Cardiac muscle cell (in vitro differentiated cells and primary cell): ENCODE results near the gene SERPINA3. TPM values are rescaled to one million over a fixed set of nuclear protein-coding genes. Genes with fewer than 3 reads are reported as not detected.
A peak's percentile ranks its signal among the peaks of the same experiment; 100 is the strongest.

Source experiments
- DNase-seq, 2 donors: peaks; one replicate each; pipeline versions ENCODE4 v3.0.0 to v3.0.0-alpha.2; 2010 to 2017; ENCODE audit warnings: low read depth in 1 of 2, low spot score in 1 of 2
- H3K27ac ChIP-seq: fragments of 200-600 bp; sonication (generic); 2 replicates; pipeline ENCODE4 v1.5.1; 2016
- H3K27me3 ChIP-seq: fragments of 200-600 bp; sonication (generic); 2 replicates; pipeline ENCODE4 v1.6.0; 2016; ENCODE audit warnings: control low read depth
- H3K36me3 ChIP-seq: fragments of 200-600 bp; sonication (generic); 2 replicates; pipeline ENCODE4 v1.5.1; 2016; ENCODE audit warnings: control low read depth
- H3K4me1 ChIP-seq: fragments of 200-600 bp; sonication (generic); 2 replicates; pipeline ENCODE4 v1.8.1; 2017; ENCODE audit warnings: low read depth, mild to moderate bottlenecking, mixed run types
- H3K4me3 ChIP-seq: fragments of 200-600 bp; sonication (generic); 2 replicates; pipeline ENCODE4 v1.5.1; 2016; ENCODE audit warnings: mild to moderate bottlenecking
- H3K9me3 ChIP-seq: fragments of 200-600 bp; sonication (generic); 2 replicates; pipeline ENCODE4 v1.5.1; 2017; ENCODE audit warnings: low read depth, mild to moderate bottlenecking, control low read depth
- CTCF ChIP-seq: IDR thresholded peaks from 2 replicates; pipeline ENCODE4 v1.5.1; 2012; ENCODE audit warnings: low read depth, mild to moderate bottlenecking, low read length
- polyA plus RNA-seq: library from polyadenylated mRNA; unstranded; fragments of >200 nt; fragmentation: Nextera tagmentation; extraction: Ambion mirVana; gene quantifications from 2 replicates; pipeline ENCODE4 v1.2.1, GENCODE V29; 2016
- total RNA-seq: library from RNA; depleted of rRNA; stranded (reverse); fragments of >200 nt; gene quantifications from 2 replicates; pipeline ENCODE4 v1.2.3, GENCODE V29; 2016

The SERPINA3 gene
- total and polyA plus RNA-seq, 2 experiments from 2014 or later = 0.31 TPM; not detected in 1

GRCh38 chr14:94646481-94646880 lies 34.3 kb downstream of the SERPINA3 start:
- no peak overlapping the region for H3K27ac ChIP-seq
- no peaks in the 10 kb centered on the region for H3K36me3 ChIP-seq
- H3K27me3 ChIP-seq = no peaks in the 10 kb centered on the region
- H3K9me3 ChIP-seq = no peaks in the 10 kb centered on the region
- H3K4me3 ChIP-seq = no peak overlapping the region
- no peak for TF ChIP-seq CTCF
- DNase-seq = peak in 1 of 2 donors; percentile 66
- peaks cover 3% of the 10 kb centered on the region for H3K4me1 ChIP-seq

- Histone ChIP-seq H3K4me1 (peaks cover 3% of the 10 kb centered on the region), H3K27ac (no peak overlapping the region), H3K9me3 (no peaks in the 10 kb centered on the region), H3K4me3 (no peak overlapping the region), H3K27me3 (no peaks in the 10 kb centered on the region), H3K36me3 (no peaks in the 10 kb centered on the region)
- no peak for DNase-seq
- no peak for TF ChIP-seq CTCF
Measured at GRCh38 chr14:94648801-94649200, 36.6 kb downstream of the SERPINA3 start.

- H3K9me3 ChIP-seq = no peaks in the 10 kb centered on the region
- H3K4me3 ChIP-seq = no peak overlapping the region
- H3K4me1 ChIP-seq = peaks cover 3% of the 10 kb centered on the region
- H3K27ac ChIP-seq = no peak overlapping the region
- no peak for TF ChIP-seq CTCF
- H3K27me3 ChIP-seq = no peaks in the 10 kb centered on the region
- no peaks in the 10 kb centered on the region for H3K36me3 ChIP-seq
- DNase-seq = no peak
Measured at GRCh38 chr14:94649543-94650443, 37.6 kb downstream of the SERPINA3 start.

DNA sequence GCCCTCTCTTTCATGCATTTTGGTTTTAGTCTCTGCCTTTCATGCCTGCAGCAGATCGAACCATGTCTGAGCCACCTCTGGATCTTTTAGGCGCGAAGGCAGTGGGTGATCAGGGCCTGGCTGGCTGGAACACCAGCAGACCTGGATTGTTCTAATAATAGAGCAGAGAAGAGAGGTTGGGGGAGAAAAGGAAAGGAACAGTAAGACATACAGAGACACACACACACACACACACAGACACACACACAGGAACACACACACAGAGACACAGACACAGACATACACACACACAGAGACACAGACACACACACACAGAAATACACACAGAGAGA lies 38.2 kb downstream of the SERPINA3 start:
- H3K9me3 ChIP-seq = no peaks in the 10 kb centered on the region
- peaks cover 3% of the 10 kb centered on the region for H3K4me1 ChIP-seq
- no peak overlapping the region for H3K27ac ChIP-seq
- no peak overlapping the region for H3K4me3 ChIP-seq
- TF ChIP-seq CTCF = no peak
- H3K36me3 ChIP-seq = no peaks in the 10 kb centered on the region
- DNase-seq = peak in 1 of 2 donors; percentile 27
- H3K27me3 ChIP-seq = no peaks in the 10 kb centered on the region

GRCh38 chr14:94650806-94651805 lies 38.9 kb downstream of the SERPINA3 start:
- DNase-seq = peak in 1 of 2 donors; percentile 49
- Histone ChIP-seq H3K36me3 (no peaks in the 10 kb centered on the region), H3K9me3 (no peaks in the 10 kb centered on the region), H3K4me1 (peaks cover 3% of the 10 kb centered on the region), H3K4me3 (no peak overlapping the region), H3K27me3 (no peaks in the 10 kb centered on the region), H3K27ac (no peak overlapping the region)
- TF ChIP-seq CTCF = no peak
